GM12875 (cell line): ENCODE results near the gene ZCCHC3.
A peak's percentile ranks its signal among the peaks of the same experiment; 100 is the strongest.

ENCODE experiments used
- H3K4me3 ChIP-seq: one replicate; pipeline ENCODE4 v1.5.1; 2011; ENCODE audit warnings: low read depth, low read length, control low read depth
- TF ChIP-seq, protein P1 (sequence below): IDR thresholded peaks from 2 replicates; pipeline ENCODE4 v1.5.1; 2011; ENCODE audit warnings: low read depth, mild to moderate bottlenecking, control low read depth, inconsistent platforms, low read length, moderate library complexity, borderline replicate concordance; ENCODE audit not compliant: insufficient read depth

Gene ZCCHC3

GRCh38 chr20:313402-313801, 16.0 kb downstream of the ZCCHC3 start:
- no peak overlapping the region for H3K4me3 ChIP-seq
- TF ChIP-seq, protein P1, sequence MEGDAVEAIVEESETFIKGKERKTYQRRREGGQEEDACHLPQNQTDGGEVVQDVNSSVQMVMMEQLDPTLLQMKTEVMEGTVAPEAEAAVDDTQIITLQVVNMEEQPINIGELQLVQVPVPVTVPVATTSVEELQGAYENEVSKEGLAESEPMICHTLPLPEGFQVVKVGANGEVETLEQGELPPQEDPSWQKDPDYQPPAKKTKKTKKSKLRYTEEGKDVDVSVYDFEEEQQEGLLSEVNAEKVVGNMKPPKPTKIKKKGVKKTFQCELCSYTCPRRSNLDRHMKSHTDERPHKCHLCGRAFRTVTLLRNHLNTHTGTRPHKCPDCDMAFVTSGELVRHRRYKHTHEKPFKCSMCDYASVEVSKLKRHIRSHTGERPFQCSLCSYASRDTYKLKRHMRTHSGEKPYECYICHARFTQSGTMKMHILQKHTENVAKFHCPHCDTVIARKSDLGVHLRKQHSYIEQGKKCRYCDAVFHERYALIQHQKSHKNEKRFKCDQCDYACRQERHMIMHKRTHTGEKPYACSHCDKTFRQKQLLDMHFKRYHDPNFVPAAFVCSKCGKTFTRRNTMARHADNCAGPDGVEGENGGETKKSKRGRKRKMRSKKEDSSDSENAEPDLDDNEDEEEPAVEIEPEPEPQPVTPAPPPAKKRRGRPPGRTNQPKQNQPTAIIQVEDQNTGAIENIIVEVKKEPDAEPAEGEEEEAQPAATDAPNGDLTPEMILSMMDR: no peak

DNA sequence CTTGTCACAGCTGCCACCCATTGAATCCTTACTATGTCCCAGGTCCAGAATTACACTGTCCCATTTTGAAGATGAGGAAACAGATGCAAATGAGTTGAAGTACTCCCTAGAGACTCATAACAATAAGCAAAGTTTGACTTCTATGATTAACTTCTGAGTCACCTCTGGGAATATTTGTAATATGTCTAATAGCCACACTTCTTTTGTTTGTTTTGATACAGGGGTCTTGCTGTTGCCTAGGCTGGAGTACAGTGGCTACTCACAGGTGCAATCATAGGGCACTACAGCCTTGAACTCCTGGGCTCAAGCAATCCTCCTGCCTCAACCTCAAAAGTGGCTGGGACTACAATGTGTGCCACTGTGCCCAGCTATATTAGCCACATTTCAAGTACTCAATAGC, 16.6 kb downstream of the ZCCHC3 start:
- TF ChIP-seq, protein P1: no peak
- no peak overlapping the region for H3K4me3 ChIP-seq

GRCh38 chr20:316316-317068, 19.1 kb downstream of the ZCCHC3 start:
- TF ChIP-seq, protein P1: no peak

GRCh38 chr20:324177-325044, 27.0 kb downstream of the ZCCHC3 start:
- peak overlapping the region; percentile 61 for H3K4me3 ChIP-seq
- TF ChIP-seq, protein P1: no peak

More at GRCh38 chr20:316316-317068, 19.1 kb downstream of the ZCCHC3 start:
- H3K4me3 ChIP-seq: no peak overlapping the region

DNA sequence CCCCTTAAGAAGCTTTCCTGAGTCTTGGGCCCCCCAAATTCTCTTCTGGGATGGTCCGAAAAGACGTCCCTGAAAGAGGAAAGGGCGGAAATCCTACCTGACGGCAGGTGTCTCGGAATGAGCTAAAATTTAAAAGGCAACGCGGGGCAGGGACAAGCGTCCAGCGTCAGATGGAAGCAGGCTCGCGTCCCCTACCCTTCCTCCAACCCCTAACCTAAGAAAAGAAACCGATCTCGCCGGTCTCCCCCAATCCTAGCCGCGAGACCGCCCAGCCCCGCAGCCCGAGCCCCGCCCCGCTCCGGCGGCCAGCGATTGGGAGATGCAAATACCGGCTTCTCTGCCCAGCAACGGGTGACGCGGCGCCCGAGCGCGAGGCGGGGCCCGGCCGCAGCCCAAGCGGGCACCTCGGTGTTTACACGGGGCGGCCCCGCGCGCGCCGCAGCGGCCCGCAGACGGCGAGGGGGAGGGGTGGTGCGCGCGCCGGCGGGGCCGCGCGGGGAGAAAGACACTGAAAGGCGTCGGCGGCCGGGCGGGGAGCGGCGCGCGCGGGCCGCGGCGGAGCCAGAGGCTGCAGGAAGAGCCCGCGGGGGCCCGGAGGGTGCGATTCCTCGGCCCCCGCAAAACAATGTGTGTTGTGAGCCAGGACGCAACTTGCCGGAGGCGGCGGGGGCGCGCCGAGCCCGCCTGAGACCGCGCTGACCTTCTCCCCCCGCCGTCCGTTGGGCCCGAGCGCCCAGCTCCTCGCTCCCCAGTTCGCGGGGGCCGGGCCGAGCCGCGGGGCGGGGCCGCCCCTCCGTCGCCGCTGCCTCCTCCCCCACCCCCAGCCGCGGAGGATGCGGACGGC, 27.9 kb downstream of the ZCCHC3 start, which contains the start of gene SOX12:
SOX12 (plus strand) TSS at position 508 of the 844 bp plus-strand sequence. CDS start 373 bp downstream, outside the sequence.
- TF ChIP-seq, protein P1: no peak

DNA sequence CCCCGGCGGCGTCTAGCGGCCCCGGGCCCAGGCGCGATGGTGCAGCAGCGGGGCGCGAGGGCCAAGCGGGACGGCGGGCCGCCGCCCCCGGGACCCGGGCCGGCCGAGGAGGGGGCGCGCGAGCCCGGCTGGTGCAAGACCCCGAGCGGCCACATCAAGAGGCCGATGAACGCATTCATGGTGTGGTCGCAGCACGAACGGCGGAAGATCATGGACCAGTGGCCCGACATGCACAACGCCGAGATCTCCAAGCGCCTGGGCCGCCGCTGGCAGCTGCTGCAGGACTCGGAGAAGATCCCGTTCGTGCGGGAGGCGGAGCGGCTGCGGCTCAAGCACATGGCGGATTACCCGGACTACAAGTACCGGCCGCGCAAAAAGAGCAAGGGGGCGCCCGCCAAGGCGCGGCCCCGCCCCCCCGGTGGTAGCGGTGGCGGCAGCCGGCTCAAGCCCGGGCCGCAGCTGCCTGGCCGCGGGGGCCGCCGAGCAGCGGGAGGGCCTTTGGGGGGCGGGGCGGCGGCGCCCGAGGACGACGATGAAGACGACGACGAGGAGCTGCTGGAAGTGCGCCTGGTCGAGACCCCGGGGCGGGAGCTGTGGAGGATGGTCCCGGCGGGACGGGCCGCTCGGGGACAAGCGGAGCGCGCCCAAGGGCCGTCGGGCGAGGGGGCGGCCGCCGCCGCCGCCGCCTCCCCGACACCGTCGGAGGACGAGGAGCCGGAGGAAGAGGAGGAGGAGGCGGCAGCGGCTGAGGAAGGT, 28.7 kb downstream of the ZCCHC3 start:
- TF ChIP-seq, protein P1: no peak
- H3K4me3 ChIP-seq: peak overlapping the region; percentile 61

More for the DNA sequence above, 27.9 kb downstream of the ZCCHC3 start, which contains the start of gene SOX12:
- H3K4me3 ChIP-seq: peak within 1 kb of the TSS; percentile 61
